Ascending aorta (tissue), 2 donors: Measurements from ENCODE around the gene CLEC10A. TPM values are rescaled to one million over a fixed set of nuclear protein-coding genes. Genes with fewer than 3 reads are reported as not detected.
"Not testable (repeated sequence)": the region's sequence is repeated elsewhere in the genome, so short reads cannot be mapped to it uniquely, and the experiment has no call there.

ENCODE experiments used
- DNase-seq, 2 donors: peaks; one replicate each; pipeline ENCODE4 v3.0.0-alpha.2; 2019; ENCODE audit warnings: low spot score in 2 of 2
- H3K27ac ChIP-seq, 2 donors: fragments of 200-600 bp; sonication (generic); one replicate each; pipeline ENCODE4 v1.5.1; 2016 to 2017; ENCODE audit warnings: mild to moderate bottlenecking in 1 of 2
- H3K27me3 ChIP-seq: fragments of 200-600 bp; sonication (generic); one replicate; pipeline ENCODE4 v1.5.1; 2017
- H3K36me3 ChIP-seq, 2 donors: fragments of 200-600 bp; sonication (generic); one replicate each; pipeline ENCODE4 v1.5.1; 2016
- H3K4me1 ChIP-seq, 2 donors: fragments of 200-600 bp; sonication (generic); one replicate each; pipeline ENCODE4 v1.5.1; 2016 to 2017; ENCODE audit warnings: mild to moderate bottlenecking in 1 of 2
- H3K4me3 ChIP-seq, 2 donors: fragments of 200-600 bp; sonication (generic); one replicate each; pipeline ENCODE4 v1.5.1; 2016 to 2017; ENCODE audit warnings: mild to moderate bottlenecking in 1 of 2
- H3K9me3 ChIP-seq, 2 donors: fragments of 200-600 bp; sonication (generic); one replicate each; pipeline ENCODE4 v1.5.1; 2016
- intact Hi-C: fragments of 100-400 bp; cut with DNase I; formaldehyde crosslinking; loops from one replicate; pipeline ENCODE4 v1.15.1; 2023
- total RNA-seq: library from RNA; depleted of rRNA; stranded (reverse); fragments of >200 nt; gene quantifications from one replicate; pipeline ENCODE4 v1.1.0, GENCODE V29; 2016
- TF ChIP-seq, protein P1 (sequence below), 3 experiments: fragments of 200-600 bp in 2 of 3; fragments of 450-650 bp in 1 of 3; sonication (generic) in 2 of 3; IDR thresholded peaks; one replicate each; pipeline ENCODE4 v1.5.1; 2016 to 2019; ENCODE audit warnings: antibody characterized with exemption in 3 of 3, mild to moderate bottlenecking in 1 of 3, moderate library complexity in 1 of 3

CLEC10A gene
- total RNA-seq, 1 donor from 2014 or later: 29.8 TPM

DNA sequence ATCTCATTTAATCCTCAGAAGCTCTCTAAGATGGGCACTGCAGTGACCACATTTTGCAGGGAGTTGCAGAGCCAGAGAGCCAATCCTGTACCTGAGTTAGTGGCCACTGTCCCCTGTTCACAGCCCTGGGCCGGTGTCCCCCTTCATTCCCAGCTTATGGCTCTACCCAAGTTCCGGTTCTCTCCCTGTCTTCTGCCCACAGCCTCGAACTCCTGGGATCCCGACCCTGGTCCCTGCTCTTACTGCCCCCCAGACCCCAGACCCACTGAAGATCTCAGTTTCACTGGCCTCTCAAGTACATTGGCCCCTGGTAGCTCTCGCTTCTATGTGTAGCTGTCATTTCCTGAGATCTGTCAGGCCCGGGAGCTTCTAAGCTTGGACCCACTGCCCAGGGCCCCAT is 22.4 kb upstream of the CLEC10A start:
- Histone ChIP-seq H3K4me3 (no peak overlapping the region), H3K36me3 (no peaks in the 10 kb centered on the region), H3K27ac (no peak overlapping the region), H3K27me3 (no peaks in the 10 kb centered on the region), H3K4me1 (no peaks in the 10 kb centered on the region), H3K9me3 (no peaks in the 10 kb centered on the region)
- intact Hi-C loops: no loop called here
- no peak for DNase-seq
- TF ChIP-seq, protein P1, sequence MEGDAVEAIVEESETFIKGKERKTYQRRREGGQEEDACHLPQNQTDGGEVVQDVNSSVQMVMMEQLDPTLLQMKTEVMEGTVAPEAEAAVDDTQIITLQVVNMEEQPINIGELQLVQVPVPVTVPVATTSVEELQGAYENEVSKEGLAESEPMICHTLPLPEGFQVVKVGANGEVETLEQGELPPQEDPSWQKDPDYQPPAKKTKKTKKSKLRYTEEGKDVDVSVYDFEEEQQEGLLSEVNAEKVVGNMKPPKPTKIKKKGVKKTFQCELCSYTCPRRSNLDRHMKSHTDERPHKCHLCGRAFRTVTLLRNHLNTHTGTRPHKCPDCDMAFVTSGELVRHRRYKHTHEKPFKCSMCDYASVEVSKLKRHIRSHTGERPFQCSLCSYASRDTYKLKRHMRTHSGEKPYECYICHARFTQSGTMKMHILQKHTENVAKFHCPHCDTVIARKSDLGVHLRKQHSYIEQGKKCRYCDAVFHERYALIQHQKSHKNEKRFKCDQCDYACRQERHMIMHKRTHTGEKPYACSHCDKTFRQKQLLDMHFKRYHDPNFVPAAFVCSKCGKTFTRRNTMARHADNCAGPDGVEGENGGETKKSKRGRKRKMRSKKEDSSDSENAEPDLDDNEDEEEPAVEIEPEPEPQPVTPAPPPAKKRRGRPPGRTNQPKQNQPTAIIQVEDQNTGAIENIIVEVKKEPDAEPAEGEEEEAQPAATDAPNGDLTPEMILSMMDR (IDR thresholded peaks at IDR 0.05): no peak

DNA sequence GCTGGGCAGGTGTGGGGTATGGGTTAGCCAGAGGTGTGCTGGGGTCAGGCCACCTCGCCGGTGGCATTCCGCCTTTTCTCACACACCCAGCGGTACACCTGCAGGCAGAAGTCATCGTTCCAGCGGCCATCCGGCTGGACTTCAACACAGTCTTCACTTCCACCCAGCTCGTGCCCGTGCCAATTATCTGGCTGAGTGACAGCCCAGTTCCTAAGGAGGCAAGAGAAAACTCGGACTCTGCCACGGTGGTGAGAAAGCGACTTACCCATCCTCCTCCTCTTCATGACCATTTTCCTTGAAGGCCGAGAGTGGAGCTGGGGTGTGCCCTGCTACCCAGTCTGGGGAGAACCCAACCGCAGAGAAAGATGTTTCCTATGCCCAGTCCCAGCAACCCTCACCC is 21.5 kb upstream of the CLEC10A start:
- DNase-seq: no peak
- Histone ChIP-seq H3K27me3 (no peaks in the 10 kb centered on the region), H3K36me3 (no peaks in the 10 kb centered on the region), H3K27ac (no peak overlapping the region), H3K9me3 (no peaks in the 10 kb centered on the region), H3K4me1 (no peaks in the 10 kb centered on the region), H3K4me3 (no peak overlapping the region)
- intact Hi-C loops: no loop called here
- TF ChIP-seq, protein P1 (IDR thresholded peaks at IDR 0.05): no peak

- H3K27ac ChIP-seq, H3K9me3 ChIP-seq, H3K4me3 ChIP-seq, H3K27me3 ChIP-seq, H3K4me1 ChIP-seq, H3K36me3 ChIP-seq, intact Hi-C loops, DNase-seq: not testable (repeated sequence)
Observed at GRCh38 chr17:7100641-7101379, 20.8 kb upstream of the CLEC10A start.

DNA sequence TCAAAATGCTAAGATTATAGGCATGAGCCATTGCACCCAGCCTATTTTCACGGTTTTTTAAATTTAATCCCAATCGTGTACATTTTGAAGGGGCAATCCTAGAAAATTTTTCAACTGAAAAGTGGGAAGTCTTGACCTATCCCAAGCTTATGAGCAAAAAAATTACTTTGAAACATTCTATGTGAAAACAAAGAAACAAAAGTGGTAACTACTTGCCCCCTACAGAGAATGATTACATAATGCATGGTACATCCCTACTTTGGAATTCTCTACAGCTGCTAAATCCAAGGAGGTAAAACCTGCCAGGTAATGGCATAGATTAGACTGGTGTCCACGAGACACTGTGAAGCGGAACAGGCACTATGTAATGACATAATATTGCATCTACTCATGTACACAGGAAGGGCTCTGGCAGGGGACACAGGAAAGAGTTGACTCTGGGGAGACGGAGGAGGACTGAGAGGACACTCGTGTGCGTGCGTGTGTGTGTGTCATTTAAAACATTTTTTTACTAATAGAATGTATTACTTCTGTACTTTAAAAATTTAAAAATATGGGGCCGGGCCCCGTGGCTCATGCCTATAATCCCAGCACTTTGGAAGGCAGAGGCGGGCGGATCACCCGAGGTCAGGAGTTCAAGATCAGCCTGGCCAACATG is 18.9 kb upstream of the CLEC10A start:
- DNase-seq: no peak
- H3K27me3 ChIP-seq: no peaks in the 10 kb centered on the region
- H3K9me3 ChIP-seq: no peaks in the 10 kb centered on the region
- H3K4me1 ChIP-seq: no peaks in the 10 kb centered on the region
- intact Hi-C loops: no loop called here
- TF ChIP-seq, protein P1 (IDR thresholded peaks at IDR 0.05): no peak
- no peak overlapping the region for H3K4me3 ChIP-seq
- no peak overlapping the region for H3K27ac ChIP-seq
- H3K36me3 ChIP-seq: no peaks in the 10 kb centered on the region

DNA sequence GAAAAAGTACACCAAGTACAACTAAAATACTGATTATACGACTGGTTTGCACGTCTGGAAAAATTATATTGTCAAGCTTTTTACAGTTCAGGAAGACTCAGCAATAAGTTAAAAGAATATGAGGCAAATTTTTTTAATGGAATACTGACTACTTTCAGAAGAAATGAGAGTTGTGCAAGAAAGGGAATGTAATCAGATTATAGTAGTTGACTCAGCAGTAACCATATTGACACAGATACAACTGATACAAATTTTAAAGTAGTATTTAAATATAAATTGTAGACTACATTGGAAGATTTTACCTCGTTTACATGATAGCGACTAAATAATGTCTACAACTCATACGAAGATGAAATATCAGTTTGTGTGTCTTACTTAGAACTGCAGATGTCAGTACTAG is 17.9 kb upstream of the CLEC10A start:
- Histone ChIP-seq H3K4me1 (no peaks in the 10 kb centered on the region), H3K27ac (no peak overlapping the region), H3K36me3 (no peaks in the 10 kb centered on the region), H3K9me3 (no peaks in the 10 kb centered on the region), H3K27me3 (no peaks in the 10 kb centered on the region), H3K4me3 (no peak overlapping the region)
- TF ChIP-seq, protein P1 (IDR thresholded peaks at IDR 0.05): no peak
- intact Hi-C loops: no loop called here
- DNase-seq: no peak

DNA sequence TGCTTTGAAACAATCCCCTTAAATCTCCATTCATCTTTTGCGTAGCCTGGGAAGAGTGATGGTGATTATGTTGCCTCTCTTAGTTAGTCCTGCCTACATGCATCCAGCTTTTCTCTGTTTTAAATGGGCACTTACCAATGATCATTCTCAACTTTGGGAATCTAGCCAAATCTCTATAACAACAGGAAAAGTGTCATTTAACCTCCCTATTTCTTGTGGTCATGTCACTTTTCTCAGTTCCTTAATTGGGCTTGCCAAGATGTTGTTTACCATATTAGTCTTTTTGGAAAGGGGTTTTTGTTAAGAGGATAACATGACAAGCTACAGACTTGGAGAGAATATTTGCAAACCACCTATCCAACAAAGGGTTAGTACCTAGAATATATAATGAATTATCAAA is 15.6 kb upstream of the CLEC10A start:
- no peaks in the 10 kb centered on the region for H3K36me3 ChIP-seq
- intact Hi-C loops: no loop called here
- H3K4me1 ChIP-seq: no peaks in the 10 kb centered on the region
- H3K27ac ChIP-seq: no peak overlapping the region
- no peaks in the 10 kb centered on the region for H3K9me3 ChIP-seq
- no peak overlapping the region for H3K4me3 ChIP-seq
- no peak for DNase-seq
- TF ChIP-seq, protein P1 (IDR thresholded peaks at IDR 0.05): no peak
- no peaks in the 10 kb centered on the region for H3K27me3 ChIP-seq
